ENCODE measurements around the gene MAP3K13. TPM values are rescaled to one million over a fixed set of nuclear protein-coding genes. Genes with fewer than 3 reads are reported as not detected.
A peak's percentile ranks its signal among the peaks of the same experiment; 100 is the strongest.
"Not testable (repeated sequence)": the region's sequence is repeated elsewhere in the genome, so short reads cannot be mapped to it uniquely, and the experiment has no call there.

Gene MAP3K13
- polyA plus RNA-seq, 5 donors: 36.5 to 49.0 (median 44.1) TPM

GRCh38 chr3:185444329-185444728 lies 81.4 kb downstream of the MAP3K13 start:
- no peak for DNase-seq

GRCh38 chr3:185448107-185448506 lies 85.2 kb downstream of the MAP3K13 start:
- no peak for DNase-seq

- DNase-seq: not testable (repeated sequence)
These were observed 88.5 kb downstream of the MAP3K13 start for GRCh38 chr3:185451432-185451831.

GRCh38 chr3:185457376-185457775 lies 94.4 kb downstream of the MAP3K13 start:
- DNase-seq: no peak

GRCh38 chr3:185460309-185460708 lies 97.4 kb downstream of the MAP3K13 start:
- DNase-seq: no peak

- no peak for DNase-seq
These were observed 97.9 kb downstream of the MAP3K13 start for GRCh38 chr3:185460719-185461350.

GRCh38 chr3:185465471-185465870 lies 102.5 kb downstream of the MAP3K13 start:
- DNase-seq: no peak

- DNase-seq: not testable (repeated sequence)
These were observed 103.2 kb downstream of the MAP3K13 start for GRCh38 chr3:185466123-185466522.

- no peak for DNase-seq
These were observed 106.6 kb downstream of the MAP3K13 start for GRCh38 chr3:185469542-185469941.

- no peak for DNase-seq
These were observed 107.4 kb downstream of the MAP3K13 start for GRCh38 chr3:185470323-185470722.

GRCh38 chr3:185473290-185473815 lies 110.4 kb downstream of the MAP3K13 start:
- DNase-seq: no peak

- DNase-seq: not testable (repeated sequence)
These were observed 112.0 kb downstream of the MAP3K13 start for GRCh38 chr3:185474922-185475321.

- no peak for DNase-seq
These were observed 114.4 kb downstream of the MAP3K13 start for GRCh38 chr3:185477316-185477715.

GRCh38 chr3:185479373-185479945 lies 116.5 kb downstream of the MAP3K13 start:
- no peak for DNase-seq

- no peak for DNase-seq
These were observed 121.4 kb downstream of the MAP3K13 start for GRCh38 chr3:185484296-185484695.

- no peak for DNase-seq
These were observed 123.5 kb downstream of the MAP3K13 start for GRCh38 chr3:185486394-185486793.

- no peak for DNase-seq
These were observed 125.5 kb downstream of the MAP3K13 start for GRCh38 chr3:185488465-185488864.

GRCh38 chr3:185489462-185489861 lies 126.5 kb downstream of the MAP3K13 start:
- DNase-seq: no peak

GRCh38 chr3:185490241-185490640 lies 127.3 kb downstream of the MAP3K13 start:
- no peak for DNase-seq

- DNase-seq: peak; percentile 85
These were observed 135.8 kb downstream of the MAP3K13 start, which contains the start of gene TMEM41A for GRCh38 chr3:185498503-185499396. TMEM41A (minus strand) TSS chr3:185499035; CDS start chr3:185498961, 74 bp downstream.

- no peak for DNase-seq
These were observed 140.1 kb downstream of the MAP3K13 start for GRCh38 chr3:185502987-185503386.

- no peak for DNase-seq
These were observed 140.6 kb downstream of the MAP3K13 start for GRCh38 chr3:185503521-185503920.

Measured in right lung (tissue), 5 donors.